ELR (cell line): ENCODE results near the gene PRDM16.
A peak's percentile ranks its signal among the peaks of the same experiment; 100 is the strongest.

Experiments used
- DNase-seq: peaks from one replicate; pipeline ENCODE4 v3.0.0-alpha.2; 2015; ENCODE audit warnings: low read depth

Gene PRDM16

DNA sequence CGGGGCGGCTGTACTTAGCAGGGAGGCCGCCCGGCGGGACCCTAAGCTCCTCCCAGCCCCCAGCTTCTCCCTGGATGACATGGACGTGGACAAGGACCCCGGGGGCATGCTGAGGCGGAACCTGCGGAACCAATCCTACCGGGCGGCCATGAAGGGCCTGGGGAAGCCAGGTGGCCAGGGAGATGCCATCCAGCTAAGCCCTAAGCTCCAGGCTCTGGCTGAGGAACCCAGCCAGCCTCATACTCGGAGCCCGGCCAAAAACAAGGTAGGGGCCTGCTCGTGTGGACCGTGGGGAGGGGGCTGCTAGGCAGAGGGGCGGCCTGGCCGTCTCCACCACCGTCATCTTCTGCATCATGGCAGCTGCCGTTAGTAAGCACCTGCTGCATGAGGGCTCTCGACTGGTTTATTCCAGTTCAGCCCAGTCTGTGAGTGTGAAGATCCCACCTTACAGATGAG is 394.4 kb downstream of the PRDM16 start:
- no peak for DNase-seq

DNA sequence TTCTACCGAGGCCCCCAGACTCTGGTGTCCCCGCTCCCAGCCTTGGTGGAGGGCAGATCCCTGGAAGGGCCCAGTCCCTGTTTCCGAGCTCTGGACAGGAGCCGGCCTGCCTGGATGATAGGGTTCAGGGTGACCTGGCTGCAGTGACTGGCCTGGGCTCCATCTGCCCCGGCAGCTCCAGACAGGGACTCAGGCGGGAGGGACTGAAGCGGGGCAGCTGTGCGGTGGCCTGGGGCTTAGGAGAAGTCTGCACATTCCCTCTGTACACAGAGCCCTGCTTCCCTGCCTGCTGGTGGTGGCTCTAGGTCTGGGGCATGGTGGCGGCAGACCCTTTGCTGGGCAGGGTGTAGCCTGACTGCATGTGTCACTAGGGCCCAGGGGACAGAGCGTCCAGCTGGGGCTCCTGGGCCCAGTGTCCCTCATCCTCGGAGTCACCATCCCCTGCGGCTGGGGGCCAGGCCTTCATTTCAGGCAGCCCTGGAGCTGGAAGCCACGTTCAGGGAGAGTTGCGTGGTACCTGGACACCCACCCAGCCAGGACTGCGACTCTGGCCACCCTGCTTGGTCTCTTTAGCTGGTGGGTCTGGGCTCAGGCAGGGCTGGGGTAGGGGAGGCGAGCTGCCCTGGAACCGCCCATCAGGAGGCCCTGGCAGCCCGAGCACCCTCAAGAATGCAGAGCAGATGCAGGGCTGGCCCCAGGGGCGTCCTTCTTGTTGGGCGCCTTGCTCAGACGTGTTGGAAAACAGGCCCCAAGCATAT is 395.1 kb downstream of the PRDM16 start:
- no peak for DNase-seq

DNA sequence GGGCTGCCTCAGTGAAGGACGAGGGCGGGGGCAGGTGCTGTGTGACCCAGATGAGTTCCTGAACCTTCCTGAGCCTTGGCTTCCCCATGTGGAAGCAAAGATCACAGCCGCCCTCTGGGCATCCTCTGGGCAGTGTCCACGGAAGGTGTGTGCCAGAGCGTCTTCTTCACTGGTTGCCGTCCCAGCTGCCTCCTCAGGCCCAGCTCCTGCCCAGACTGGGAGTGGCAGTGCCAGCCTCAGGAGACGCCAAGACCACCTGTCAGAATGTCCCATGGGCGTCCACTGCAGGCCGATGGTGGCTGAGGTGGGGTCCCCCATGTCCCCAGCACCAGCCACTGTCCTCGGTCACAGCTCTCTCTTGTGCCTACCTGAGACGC is 395.6 kb downstream of the PRDM16 start:
- DNase-seq = no peak

DNA sequence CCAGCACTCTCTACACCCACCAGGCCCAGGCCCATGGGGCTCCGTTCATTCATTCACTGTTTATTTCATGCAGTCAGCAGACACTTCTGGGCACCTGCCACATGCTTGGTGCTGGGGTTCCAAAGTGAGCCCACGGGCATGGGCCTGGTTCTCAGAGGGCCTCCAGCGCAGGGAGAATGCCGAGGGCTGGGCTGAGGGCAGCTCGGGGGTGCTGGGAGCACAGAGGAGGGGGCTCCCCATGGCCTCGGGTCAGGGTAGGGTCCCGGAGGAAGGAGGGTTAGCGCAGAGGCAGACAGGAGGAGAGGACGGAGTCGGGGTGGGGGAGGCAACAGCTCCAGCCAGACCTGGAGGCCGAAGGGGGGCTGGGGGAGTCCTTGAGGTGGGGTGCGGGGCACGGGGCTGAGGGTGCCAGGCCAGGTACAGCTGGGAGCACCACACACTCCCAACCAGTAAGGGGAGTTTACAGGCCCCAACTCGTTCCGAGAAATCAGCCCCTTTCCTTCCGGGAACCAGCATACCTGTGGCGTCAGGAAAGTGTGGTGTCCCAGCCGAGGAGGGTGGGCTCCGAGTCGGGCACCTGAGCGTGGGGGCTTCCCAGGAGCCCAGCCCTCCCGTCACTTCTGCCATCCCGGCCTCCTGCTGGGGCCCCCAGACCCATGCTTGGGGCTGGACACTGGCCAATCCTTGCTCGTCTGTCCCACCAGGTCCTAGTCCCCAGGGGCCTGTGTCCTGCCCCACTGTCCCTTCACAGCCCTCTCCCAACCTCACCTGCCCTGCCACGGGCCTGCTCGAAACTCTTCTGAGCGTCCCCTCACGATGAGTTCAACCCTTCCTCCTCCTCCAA is 396.3 kb downstream of the PRDM16 start:
- no peak for DNase-seq

DNA sequence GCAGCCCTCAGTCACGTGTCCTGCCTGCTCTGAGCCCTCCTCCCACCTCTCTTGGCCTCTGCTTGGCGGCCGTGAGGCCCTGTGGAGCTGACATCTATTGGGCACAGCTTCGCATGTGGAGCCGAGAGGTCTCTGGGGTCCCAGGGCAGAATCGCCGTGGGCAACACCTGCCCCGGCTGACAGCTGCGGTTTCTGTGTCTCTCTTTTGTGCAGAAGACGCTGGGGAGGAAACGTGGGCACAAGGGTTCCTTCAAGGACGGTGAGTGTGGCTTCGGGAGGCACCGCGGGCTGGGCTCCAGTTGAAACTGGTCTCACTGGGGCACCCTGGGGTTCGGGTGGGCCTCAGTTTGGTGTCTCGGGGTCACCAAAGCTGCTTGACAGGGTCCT is 396.9 kb downstream of the PRDM16 start:
- DNase-seq = no peak

DNA sequence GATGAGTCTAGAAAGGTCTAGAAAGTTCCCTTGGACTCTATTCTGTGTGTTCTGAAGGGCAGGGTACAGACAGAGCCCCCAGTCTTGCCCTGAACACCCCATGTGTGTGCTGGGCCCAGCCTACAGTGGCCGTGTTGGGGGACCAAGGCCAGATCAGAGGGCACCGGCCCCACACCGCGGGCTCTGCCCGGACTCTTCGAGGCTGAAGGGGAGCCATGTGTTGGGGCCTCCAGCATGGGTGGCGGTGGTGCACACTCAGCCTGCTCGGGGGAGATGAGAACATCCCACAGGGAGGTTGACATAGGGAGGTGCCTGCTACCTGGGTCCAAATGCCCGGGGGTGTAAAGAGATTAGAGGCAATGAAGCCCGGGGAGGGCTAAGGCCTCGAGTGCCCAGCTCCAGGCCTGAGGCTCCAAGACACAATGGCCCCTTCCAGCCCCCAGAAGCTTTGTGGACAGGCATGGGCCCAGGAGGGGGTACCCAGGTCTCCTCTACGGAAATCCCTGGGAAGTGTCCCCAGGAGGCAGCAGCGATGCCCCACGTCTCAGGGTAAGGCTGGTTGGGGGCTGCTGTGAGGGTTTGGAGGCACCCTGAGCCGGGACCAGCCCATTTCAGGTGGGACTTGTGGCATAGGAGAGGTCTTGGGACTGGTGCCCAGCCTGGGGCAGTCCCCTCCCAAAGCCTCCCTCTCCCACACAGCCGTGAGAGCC is 397.5 kb downstream of the PRDM16 start:
- DNase-seq = no peak

DNA sequence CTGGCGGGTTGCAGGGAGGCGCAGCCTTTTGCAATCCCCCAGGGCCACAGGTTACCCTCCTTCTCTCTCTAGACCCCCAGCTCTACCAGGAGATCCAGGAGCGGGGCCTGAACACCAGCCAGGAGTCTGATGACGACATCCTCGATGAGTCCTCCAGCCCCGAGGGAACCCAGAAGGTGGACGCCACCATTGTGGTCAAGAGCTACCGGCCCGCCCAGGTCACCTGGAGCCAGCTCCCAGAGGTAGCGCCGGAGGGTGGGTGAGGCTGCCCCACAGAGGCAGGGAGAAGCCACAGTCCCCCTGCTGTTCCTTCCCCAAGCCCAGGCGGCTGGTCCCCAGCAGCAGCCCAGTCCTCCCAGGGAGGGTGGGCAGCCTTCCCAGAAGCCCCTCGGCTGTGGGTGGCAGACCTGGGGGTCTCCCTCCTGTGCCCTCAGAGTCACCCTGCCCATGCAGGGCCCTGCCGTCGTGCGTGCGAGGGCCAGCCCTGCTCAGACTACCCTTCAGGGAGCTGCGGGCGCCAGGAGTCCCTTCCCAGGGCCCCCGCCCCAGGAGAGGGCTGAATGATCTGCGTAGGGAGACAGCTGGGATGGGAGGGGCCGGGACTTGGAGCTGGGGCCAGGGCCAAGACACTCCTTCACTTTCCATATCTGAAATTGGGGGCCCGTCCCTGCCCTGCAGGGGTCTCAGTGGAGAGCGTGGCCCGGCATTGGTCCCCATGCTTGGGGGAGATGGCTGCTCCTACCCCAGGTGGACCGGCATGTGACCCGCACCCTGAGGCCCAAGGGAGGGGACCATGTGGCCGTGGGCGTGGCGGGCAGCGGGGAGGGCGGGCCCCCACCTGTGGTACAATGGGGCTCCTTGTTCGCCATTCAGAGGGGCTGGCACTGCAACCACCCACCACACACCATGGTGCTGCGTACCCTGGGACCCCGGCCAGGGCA is 398.4 kb downstream of the PRDM16 start:
- no peak for DNase-seq

DNA sequence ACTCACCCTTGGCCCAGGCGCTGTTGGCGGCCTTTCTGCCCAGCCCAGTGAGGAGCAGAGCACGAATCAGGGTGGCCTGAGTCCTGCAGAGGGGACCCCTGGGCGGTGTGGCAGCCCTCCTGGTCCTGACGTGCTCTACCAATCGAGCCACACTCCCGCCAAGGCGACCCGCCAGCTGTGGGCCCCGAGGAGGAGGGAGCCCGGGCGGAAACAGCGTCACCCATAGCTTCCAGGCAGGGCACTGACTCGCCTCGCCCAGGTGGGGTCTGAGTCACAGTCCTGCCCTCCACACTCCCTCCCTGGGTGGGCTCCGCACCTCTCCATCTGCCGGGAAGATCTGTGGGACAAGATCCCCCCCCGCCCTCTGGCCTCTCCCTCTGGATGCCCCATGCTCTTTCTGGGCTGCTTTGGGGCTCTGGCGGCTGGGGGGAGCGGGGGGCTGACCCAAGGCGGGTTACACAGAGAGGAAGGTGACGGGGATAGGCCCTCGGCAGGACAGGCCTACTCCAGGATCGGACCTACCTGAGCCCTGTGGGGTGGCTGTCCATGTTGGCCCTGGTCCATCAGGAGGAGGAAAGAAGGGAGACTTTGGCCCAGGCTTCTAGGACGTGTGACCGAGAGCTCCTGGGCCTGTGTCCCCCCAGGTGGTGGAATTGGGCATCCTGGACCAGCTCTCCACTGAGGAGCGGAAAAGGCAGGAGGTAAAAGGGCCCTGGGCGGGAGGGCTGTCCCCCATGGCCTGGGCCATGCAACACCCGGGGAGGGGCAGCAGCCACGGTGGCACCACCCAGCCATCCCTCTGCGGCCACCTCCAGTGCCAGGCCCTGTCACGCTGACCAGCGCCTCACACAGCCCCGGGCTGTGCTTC is 399.5 kb downstream of the PRDM16 start:
- DNase-seq = no peak

DNA sequence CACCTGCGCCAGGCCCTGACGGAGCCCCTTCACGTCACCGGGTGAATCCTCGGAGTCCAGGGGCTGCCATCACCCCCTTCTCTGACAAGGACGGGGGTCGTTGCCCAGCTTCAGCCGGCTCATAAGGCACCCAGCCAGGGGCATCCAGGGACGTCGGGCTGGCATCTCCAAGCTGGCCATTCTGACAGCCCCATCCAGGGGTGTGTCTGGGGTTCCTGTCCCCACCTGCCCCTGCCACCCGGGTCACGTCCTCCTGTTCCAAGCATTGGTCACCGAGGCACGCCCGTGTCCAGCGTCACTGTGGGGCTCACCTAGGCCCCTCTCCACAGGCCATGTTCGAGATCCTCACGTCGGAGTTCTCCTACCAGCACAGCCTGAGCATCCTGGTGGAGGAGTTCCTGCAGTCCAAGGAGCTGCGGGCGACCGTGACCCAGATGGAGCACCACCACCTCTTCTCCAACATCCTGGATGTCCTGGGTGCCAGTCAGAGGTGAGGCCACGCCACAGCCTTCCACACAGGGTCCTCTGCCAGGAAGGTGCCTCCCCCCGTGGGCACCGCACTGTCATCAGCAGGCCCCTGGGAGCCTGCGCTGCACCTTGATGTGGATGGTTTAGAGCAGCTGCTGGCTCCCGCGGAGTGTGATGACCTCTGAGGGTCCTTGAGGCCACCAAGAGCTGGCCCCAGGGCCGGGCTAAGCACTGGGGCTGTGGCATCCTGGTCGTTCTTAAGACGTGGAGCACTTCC is 400.3 kb downstream of the PRDM16 start:
- DNase-seq = no peak

DNA sequence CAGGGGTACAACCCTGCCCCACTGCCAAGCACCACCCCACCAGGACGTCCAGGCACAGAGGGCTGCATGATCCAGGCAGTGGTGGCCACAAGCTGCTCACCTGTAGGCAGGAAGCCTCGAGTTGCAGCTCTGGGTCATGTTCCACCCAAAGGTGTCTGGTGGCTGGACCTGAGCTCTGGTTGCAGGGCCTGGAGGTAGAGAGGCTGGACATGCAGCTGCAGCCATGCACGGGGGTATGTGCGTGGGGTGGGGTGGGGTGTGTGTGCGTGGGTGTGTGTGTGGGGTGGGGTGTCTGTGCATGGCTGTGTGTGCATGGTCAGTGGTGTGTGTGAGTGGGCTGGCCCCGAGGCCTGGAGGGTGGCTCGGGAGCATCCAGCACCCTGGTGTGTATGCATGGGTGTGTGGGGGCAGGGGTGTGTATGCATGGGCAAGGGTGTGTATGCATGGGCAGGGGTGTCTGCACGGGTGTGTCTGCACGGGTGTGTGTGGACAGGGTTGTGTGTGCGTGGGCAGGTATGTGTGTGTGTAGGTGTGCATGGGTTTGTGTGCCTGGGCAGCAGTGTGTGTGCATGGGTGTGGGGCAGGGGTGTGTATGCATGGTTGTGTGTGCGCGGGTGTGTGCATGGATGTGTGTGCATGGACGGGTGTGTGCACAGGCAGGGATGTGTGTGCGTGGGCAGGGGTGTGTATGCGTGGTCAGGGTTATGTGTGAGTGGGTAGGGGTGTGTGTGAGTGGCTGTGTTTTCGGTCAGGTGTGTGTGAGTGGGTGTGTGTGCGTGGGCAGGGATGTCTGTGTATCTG is 401.0 kb downstream of the PRDM16 start:
- DNase-seq = no peak

DNA sequence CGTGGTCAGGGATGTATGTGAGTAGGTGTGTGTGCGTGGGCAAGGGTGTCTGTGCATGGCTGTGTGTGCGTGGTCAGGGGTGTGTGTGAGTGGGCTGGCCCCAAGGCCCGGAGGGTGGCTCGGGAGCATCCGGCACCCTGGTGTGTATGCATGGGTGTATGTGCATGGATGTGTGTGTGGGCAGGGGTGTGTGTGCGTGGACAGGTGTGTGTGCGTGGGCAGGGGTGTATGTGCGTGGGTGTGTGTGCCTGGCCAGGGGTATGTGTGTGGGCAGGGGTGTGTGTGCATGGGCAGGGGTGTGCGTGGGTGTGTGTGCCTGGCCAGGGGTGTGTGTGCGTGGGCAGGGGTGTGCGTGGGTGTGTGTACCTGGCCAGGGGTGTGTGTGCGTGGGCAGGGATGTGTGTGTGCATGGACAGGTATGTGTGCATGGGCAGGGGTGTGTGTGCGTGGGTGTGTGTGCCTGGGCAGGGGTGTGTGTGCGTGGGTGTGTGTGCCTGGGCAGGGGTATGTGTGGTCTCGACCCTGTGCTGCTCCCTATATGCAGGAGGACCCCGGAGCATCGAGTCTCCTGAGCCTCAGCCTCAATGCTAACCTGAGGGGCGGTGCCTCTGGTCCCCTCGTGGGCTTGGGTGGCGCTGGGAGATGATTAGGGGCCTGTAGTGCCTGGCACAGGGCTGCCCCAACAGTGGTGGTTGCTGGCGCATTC is 401.8 kb downstream of the PRDM16 start:
- DNase-seq = no peak

DNA sequence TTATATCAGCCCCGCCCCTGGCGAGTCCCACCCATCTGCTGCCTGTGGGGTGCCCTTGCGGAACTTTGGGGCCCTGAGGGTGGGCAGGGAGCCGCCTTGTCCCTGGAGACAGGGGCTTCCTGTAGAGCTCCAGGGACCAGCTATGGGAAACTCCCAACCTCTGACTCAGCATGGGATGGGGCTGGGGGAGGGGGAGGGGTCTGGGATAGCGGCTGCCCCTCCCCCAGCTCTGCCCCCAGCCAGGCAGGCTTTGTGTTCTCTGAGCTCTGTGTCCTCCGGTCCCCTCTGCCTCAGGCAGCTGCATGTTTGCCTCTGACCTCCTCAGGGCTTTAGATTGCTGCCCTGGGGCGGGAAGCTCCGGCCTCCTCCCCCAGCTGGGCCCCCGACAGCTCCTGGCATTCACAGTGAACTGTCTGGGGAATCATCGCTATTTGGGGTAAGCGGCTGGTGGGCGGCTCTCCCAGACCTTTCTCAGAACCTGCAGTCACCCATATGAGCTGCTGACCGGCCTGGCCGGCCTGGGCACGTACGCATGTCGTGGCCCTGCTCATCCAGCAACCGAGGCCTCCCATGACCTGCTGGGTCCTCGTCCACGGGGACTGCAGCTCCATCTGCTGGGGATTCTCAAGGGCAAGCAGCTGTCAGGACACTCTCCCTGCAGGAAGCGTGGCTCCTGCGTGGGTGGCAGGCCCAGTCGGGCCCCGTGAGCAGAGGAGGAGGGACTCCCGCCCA is 402.5 kb downstream of the PRDM16 start:
- peak; percentile 45 for DNase-seq

DNA sequence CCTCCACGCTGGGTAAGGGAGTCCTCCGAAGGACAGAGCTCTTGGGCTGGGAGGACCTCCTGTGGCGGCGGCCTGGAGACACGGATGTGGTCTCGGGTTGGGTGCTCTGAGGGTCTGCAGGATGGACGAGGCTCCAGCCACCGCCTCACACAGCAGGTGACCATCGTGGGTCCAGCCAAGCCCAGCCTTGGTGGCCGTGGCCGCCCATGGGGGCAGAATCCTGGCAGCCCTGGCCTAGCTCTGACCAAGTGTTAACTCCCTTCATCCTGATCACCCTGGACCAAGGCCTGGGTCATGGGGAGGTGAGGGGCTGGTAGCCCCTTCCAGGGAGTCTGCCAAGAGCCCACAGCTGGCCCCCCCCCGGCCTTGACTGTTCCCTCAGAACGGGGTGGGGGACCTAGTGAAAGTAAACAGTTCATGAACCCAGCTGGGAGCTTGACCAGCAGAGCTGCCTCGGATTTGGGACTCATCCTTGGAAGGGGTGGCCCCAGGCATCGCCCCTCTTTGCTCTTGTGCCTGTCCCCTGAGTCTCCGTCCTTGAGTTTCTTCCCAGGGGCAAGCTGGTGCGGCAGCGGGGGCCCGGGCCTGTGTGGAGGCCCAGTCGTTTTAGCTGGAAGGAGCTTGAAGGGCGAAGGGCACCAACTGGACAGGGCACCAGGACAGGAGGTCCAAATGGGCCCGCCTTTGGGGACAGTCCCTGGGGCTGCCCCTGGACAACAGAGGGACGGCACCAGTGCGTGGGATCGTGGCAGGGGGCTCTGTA is 403.3 kb downstream of the PRDM16 start:
- DNase-seq = no peak

DNA sequence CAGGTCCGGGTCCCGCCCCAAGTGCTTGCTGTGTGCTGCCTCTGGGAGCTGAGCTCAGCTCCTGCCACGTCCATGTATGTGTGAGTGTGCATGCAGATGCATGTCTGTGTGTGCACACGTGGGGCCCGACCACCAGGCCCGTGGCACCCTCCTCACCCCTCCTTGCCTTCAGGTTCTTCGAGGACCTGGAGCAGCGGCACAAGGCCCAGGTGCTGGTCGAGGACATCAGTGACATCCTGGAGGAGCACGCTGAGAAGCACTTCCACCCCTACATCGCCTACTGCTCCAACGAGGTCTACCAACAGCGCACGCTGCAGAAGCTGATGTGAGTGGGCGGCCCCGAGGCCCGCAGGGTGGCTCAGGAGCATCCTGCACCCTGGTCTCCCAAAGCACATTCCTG is 403.9 kb downstream of the PRDM16 start:
- DNase-seq = no peak

DNA sequence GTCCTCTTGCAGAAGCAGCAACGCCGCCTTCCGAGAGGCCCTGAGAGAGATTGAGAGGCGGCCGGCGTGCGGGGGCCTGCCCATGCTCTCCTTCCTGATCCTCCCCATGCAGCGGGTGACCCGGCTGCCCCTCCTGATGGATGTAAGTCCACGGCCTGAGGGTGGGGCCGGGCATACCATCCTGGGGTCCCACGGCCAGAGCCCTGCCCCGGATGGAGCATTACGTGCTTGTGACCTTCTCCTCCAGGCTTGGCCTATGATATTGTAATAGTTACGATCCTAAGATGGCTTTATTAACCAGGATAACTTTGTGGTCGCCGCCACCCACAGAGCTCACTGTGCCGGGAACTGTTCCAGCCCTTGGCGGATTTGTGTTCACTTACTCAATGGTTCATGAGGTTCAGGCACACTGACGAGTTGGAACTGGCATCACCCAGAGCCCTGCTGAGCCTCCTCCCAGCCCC is 404.4 kb downstream of the PRDM16 start:
- peak; percentile 56 for DNase-seq

DNA sequence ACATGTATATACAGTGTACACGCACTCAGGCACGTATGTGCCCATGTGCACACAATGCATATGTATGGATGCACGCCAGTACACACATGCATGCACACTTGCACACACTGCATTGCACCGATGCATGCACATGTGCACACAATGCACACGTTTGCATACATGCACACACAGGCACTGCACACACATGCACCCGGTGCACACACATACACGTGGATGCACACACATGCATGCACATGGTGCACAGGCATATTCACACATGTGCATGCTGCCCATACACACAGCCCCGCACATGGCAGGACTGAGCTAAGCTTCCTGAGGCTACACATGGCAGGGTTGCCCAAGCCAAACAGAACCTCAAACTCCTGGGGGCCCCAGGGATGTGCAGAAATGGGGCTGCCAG is 405.0 kb downstream of the PRDM16 start:
- DNase-seq = no peak

DNA sequence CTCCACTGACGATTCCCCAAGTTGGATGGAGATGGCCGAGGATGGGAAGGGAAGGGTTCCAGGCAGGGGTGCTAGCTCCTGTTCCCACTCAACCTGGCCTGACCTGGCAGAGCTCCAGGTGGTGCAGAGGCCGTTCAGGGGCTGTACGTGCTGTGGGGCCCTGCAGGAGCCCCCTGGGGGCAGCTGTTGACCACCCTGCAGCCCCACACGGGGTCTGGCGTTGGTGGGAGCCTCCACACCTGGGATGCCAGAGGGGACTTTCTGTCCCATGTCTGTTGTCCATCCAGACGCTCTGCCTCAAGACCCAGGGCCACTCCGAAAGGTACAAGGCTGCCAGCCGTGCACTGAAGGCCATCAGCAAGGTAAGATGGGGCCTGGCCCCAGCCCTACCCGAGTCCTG is 405.4 kb downstream of the PRDM16 start:
- no peak for DNase-seq
